ENCODE measurements around the gene ARL15.

ARL15 gene

GRCh38 chr5:54281960-54282692, 28.2 kb downstream of the ARL15 start:
- DNase-seq: no peak

DNA sequence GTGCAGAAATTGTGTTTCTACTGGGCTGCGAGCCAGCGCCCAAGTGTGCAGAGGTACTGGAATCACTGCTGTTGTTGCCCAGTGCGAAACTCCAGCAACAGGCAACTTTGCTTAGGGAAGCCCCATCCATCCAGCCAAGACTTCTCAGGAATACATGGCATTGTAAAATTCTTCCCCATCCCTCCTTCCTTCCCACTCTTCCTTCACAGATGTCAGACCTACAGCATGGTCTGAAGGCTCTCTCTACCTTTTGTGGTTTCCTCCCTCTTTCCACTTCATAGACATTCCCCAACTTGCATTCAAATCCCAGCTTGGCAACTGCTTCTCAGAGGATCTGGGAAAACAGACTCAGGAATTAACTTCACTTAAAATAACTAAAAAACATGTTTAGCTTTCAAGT, 30.4 kb downstream of the ARL15 start:
- DNase-seq: no peak

GRCh38 chr5:54278979-54279717, 31.2 kb downstream of the ARL15 start:
- no peak for DNase-seq

DNA sequence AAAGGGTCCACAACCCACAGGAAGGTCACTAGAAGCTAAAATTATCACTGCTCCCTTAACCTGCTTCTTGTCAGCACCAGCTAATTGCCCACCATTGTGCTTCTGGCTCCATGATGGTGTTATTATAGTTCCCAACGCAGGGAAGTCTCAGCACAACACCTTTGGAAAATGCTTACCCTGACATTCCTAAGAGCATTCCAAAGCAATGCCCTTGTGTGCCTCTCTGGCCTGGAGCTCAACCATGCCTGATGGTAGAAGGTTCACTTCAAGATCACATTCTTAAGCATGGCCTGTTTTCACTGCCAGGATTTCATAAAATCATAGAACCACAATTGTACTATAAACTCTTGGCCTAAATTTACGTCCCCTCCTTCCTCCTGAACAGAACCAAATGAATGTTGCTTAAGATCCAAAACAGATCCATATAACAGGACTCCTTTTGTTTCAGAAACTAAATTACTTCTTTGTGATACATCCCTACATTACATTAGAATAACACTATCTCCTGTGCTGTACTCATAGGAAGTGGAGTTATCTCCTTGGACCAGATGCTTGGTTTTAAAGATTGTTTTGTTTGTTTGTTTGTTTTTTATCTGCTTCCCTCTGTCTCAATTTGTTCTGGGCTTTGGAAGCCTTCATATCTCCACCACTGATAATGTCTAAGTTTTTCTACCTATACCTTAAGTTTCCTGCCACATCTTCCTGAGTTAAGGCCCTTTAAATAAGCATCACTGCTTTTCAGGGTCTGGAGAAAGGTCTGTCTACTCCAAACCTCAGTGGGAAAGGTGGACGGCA, 32.1 kb downstream of the ARL15 start:
- no peak for DNase-seq

DNA sequence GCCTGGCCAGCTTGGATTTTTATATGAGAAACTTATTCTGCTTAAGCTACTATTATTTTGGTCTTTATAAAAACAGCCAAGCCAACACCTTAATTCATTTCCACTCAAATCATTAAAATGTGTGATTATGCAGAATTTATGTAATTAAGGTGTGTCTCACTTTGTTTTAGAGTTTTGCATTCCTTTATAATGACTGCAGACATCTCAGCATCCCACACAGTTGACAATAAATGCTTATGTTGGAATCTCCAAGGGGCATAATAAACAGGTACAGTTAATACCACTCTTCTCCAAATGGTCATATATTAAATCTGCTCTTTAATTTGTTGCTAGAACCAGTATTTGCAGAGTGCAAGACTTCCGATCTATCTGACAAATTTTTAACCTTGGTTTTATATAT, 34.3 kb downstream of the ARL15 start:
- DNase-seq: no peak

- no peak for DNase-seq
Measured at GRCh38 chr5:54275361-54275760, 35.0 kb downstream of the ARL15 start.

DNA sequence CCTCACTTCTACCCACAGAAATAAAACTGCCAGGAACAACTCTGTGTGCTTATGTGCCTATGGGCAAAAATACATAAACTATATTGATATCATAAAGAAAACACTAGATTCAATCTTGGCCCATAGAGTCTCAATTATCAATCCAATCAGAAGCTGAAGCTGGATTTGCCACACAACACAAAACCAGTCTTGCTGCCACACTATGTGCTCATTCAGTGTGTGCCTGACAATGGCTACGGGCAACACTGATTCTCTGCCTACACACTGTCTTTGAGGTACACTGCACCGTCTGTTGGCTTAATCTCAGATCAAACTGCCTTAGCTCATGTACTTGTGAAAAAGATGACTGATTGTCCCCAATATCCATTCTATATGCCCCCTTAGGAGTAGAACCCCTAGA, 35.4 kb downstream of the ARL15 start:
- no peak for DNase-seq

GRCh38 chr5:54273715-54274114, 36.7 kb downstream of the ARL15 start:
- DNase-seq: no peak

DNA sequence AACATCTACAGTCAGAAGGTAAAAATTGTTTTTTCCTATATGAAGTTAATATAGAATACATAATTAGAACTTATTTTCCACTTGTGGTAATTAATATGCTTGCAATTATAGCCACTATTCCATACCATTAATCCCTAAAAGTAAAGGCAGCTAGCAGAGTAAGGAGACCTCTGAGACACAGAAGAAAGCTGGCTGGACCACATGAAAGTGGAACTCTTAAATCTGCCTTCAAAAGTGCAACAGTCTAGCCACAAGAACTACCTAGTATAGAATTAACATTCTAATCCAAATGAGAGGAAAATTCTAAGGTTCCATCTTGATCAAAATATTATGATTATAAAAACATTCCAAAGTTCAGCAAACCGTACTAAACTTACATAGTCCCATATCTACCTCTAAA, 37.6 kb downstream of the ARL15 start:
- no peak for DNase-seq

DNA sequence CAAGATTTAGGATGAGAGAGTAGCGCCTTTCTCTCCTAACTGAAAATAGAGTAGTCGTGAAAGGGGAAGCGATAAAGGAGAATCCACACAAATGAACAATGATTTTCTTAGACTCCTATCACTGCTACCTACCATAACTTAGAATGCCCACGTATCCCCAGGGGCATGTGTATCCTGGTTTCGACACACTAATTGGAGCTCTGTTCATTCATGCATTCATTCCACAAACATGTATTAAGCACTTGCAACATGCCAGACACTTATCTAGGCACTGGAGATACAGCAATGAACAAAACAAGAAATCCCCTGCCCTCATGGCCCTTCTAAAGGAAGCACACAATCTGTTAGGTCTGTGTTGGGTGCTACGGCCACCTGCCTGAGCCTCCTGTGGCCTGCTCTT, 40.0 kb downstream of the ARL15 start:
- DNase-seq: no peak

DNA sequence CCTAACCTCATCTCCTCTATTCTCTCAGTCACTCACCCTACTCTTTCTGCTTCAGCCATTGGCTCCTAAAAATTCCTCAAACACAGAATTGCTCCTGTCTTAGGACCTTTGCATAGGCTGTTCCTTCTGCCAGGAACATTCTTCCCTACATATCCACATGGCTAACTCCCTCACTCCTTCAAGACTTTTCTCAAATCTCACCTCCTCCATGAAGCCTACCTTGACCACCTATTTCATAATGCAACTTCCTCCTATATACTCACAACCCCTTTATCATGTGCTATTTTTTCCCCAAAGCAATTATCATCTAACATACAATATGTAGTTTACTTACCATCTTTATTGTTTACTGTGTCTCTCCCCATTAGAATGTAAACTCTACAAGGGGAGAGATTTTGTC, 45.8 kb downstream of the ARL15 start:
- no peak for DNase-seq

- no peak for DNase-seq
Measured at GRCh38 chr5:54263447-54263846, 46.9 kb downstream of the ARL15 start.

DNA sequence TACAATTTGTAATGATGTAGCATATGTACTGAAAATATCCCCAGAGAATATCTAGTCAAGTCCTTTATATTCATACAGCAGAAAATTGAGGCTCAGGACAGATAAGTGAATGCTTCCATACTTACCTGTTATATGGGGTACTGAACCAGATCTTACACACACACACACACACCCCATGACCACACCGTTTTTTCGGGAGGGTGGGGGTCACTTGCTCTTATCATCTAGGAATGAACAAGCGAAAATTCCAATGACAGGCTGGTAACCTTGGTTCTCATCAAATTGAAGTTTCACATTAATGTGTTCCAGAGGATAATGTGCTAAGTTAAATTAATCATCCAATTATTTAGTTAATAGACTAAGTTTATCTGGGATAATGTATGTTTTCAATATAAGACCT, 48.8 kb downstream of the ARL15 start:
- DNase-seq: no peak

- no peak for DNase-seq
Measured at GRCh38 chr5:54259981-54260380, 50.4 kb downstream of the ARL15 start.

GRCh38 chr5:54259090-54259489, 51.3 kb downstream of the ARL15 start:
- peak; percentile 4 for DNase-seq

DNA sequence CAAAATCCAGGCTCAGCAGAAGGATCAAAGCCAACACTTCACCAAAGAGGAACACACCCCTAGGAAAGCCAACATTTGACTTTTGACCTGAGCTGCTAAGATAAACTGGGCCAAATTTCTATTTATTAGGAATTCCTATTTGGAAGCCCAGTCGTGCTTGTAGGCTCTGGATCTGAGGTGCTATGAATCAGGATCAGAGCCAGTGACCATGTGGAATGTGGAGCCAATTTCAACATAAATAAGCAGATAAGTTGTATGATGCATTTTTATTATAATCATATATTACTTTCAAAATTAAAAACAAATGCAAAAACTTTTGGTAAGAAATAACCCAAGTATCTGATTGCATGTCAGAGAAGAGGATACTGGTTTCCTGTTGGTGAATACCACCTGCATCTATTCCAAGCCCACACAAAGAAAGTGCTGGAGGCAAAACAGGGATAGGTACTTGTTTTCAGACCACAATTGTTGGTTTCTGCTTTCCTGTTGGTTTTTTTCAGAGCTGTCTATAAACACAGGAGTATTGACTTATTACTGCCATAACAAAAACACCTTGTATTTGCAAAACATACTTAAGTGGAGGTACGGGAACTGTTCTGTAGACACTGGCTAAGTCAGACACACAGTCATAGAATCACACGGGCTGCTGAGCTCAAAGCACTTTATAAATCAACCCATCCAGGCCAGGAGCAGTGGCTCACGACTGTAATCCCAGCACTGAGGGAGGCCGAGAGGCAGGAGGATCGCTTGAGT, 52.8 kb downstream of the ARL15 start:
- no peak for DNase-seq

DNA sequence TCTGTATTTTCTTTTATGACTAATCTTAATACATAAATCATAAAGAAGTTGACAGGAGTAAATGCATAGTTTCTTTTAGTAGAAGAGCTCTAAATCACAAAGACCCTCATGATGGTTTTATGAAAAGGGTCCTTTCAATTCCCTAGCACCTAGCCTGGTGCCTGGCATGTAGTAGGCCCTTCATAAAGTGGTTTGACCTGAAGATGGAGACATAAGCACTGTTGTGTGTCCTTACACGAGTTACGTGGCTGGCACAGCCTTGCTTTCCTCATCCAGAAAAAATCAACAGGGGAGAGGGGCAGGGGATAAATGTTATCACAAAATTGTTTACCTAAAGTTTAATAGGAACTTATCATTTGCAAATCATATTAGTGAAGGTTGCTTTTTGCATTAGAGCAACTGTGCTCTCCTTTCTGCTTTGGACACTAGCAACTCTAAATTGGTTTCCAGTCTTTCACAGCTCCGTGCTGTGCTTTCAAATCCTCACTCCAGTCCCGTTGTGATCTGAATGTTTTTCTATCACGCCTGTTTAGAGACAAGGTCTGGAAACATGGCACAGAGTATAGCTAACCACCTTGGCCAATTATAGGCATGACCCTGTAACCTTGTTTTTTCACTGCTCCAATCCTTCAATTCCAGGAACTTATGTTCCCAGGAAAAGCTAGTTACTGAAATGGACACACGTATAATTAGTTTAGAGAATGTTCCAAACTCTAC, 55.7 kb downstream of the ARL15 start:
- no peak for DNase-seq

DNA sequence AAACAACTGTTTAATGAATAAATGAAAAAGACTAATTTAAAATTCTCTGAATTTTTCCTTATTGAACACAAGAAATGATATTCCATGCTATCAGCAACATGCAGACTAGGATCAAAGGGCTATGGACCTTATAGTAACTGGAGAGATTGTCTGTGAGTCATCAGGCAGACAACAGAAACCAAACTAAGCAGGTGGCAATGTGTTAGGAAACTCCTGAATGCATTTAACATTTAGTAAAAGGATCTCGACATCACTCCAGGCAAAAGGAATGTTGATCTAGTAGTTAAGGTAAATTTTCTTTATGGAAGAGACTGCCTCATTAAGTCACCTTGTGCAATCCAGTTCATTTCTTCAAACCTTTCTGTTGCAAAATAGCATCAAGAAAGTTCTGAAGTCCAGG, 58.4 kb downstream of the ARL15 start:
- DNase-seq: no peak

DNA sequence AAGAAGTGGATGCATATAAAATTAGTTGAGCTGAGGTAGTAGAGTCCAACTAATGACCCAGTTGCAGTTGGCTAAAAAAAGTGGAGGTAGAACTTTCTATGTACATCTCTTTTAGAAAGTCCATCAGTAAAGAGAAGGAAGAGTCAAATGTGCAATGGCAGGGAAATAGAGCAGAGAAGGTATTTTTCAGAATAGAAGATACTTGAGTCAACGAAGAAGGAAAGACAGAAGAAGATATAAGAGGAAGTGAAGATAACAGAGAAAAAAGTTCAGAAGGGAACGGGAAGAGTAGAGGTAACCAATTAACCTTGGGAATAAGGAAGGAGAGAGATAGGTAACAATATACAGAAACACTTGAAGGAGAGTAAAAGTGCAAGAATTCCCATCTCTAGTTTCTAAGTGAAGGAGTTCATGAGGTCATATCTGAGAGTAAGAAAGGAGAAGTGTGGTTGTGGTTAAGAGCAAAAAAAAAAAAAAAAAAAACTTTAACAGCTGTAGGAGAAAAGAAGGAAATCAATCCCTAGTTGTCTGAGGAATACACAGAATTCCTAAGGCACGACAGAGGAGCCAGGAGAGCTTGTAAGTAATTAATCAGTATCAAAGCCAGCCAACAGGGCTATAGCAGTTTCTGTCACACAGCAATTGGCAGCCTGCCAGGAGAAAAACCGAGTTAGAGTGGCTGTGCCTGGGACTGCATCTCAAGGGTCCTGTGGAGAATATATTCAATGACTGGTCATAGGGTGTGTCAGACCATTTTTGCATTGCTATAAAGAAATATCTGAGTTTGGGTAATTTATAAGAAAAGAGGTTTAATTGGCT, 61.0 kb downstream of the ARL15 start:
- peak; percentile 51 for DNase-seq

- no peak for DNase-seq
Measured at GRCh38 chr5:54247226-54247625, 63.1 kb downstream of the ARL15 start.

GRCh38 chr5:54243483-54244080, 66.8 kb downstream of the ARL15 start:
- peak; percentile 64 for DNase-seq
